ENCODE data around the gene MACROD2. TPM values are rescaled to one million over a fixed set of nuclear protein-coding genes. Genes with fewer than 3 reads are reported as not detected.

Gene MACROD2
- total and polyA plus RNA-seq, 2 donors (not counting 1 experiment from before 2014, with no cell fraction given), result 5.3 to 6.7 TPM

DNA sequence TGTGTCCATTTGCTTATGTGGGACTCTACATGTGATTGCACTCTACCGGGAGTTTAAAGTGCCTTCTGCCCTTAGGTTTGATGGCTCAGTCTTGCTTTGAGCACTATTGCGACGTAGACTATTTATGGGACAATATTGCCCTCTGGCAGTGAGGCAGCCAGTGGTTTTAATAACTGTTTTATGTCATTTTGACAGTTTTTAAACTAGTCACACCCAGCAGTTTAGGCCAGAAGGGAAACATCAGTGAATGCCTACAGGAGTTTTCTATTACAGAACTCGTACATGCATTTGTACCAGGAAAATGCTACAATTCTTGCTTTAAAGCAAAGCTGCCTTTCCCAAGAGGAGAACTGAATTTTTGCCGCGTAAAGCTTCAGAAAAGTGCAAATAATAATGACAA lies 1764.3 kb downstream of the MACROD2 start:
- CTCF ChIA-PET, result no interaction called here
- no peaks in the 10 kb centered on the region for H3K36me3 ChIP-seq (replicated peaks in 1 of 2; ENCODE audit: control extremely low read depth in 1 of 2, control insufficient read depth in 1 of 2, extremely low read depth in 1 of 2, insufficient read depth in 2 of 2, low read length in 1 of 2)
- no peak overlapping the region for H3K4me2 ChIP-seq (replicated peaks; ENCODE audit: low read depth, low read length, poor library complexity, severe bottlenecking)
- ATAC-seq (ENCODE audit: low read depth), result no peak
- POLR2A ChIA-PET, result no interaction called here
- H3K9me3 Mint-ChIP-seq (ENCODE audit: insufficient read depth), result no peaks in the 10 kb centered on the region
- H3K9ac ChIP-seq (ENCODE audit: low read length), result no peak overlapping the region
- H3K27me3 ChIP-seq (replicated peaks in 1 of 4; ENCODE audit: control extremely low read depth in 1 of 4, control insufficient read depth in 3 of 4, insufficient read depth in 4 of 4, low read length in 3 of 4), result no peaks in the 10 kb centered on the region
- H3K4me1 Mint-ChIP-seq, result peaks cover 23% of the 10 kb centered on the region
- no peaks in the 10 kb centered on the region for H3K79me2 ChIP-seq (ENCODE audit: control insufficient read depth, insufficient read depth, low read length)
- peaks cover 16 to 18% of the 10 kb centered on the region in 2 donors for H3K4me1 ChIP-seq (ENCODE audit: control insufficient read depth in 2 of 2, insufficient read depth in 2 of 2, low read length in 2 of 2)
- intact Hi-C loops (cut with micrococcal nuclease), result loop anchor here (5.0 kb wide), 2 partner anchors 33 to 48 kb away; no protein-coding TSS in a partner anchor
- TF ChIP-seq EZH2 (IDR thresholded peaks at IDR 0.05; ENCODE audit: borderline replicate concordance, insufficient read depth, low read depth, low read length, poor library complexity, severe bottlenecking), result no peak
- TF ChIP-seq, protein P1, sequence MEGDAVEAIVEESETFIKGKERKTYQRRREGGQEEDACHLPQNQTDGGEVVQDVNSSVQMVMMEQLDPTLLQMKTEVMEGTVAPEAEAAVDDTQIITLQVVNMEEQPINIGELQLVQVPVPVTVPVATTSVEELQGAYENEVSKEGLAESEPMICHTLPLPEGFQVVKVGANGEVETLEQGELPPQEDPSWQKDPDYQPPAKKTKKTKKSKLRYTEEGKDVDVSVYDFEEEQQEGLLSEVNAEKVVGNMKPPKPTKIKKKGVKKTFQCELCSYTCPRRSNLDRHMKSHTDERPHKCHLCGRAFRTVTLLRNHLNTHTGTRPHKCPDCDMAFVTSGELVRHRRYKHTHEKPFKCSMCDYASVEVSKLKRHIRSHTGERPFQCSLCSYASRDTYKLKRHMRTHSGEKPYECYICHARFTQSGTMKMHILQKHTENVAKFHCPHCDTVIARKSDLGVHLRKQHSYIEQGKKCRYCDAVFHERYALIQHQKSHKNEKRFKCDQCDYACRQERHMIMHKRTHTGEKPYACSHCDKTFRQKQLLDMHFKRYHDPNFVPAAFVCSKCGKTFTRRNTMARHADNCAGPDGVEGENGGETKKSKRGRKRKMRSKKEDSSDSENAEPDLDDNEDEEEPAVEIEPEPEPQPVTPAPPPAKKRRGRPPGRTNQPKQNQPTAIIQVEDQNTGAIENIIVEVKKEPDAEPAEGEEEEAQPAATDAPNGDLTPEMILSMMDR (IDR thresholded peaks at IDR 0.05), result no peak
- H3K4me3 Mint-ChIP-seq, result no peak overlapping the region
- WGBS (ENCODE audit: insufficient coverage), result no CpG with 5 or more reads among the region's 6 CpGs
- no peak overlapping the region for H3K27ac ChIP-seq (ENCODE audit: low read length in 2 of 2)
- H4K20me1 ChIP-seq (ENCODE audit: control insufficient read depth, insufficient read depth, low read length, poor library complexity, severe bottlenecking), result no peaks in the 10 kb centered on the region
- no peak overlapping the region for H3K27ac Mint-ChIP-seq
- H2AFZ ChIP-seq (ENCODE audit: insufficient read depth, low read depth, low read length, poor library complexity, severe bottlenecking), result no peak overlapping the region
- no peak overlapping the region for H3K4me3 ChIP-seq (ENCODE audit: control extremely low read depth in 1 of 5, extremely low read depth in 1 of 5, insufficient read depth in 1 of 5, low read depth in 2 of 5, low read length in 4 of 5)
- H3K27me3 Mint-ChIP-seq, result no peaks in the 10 kb centered on the region
- DNase-seq, result no peak
- H3K9me3 ChIP-seq (ENCODE audit: control extremely low read depth in 1 of 3, control insufficient read depth in 2 of 3, insufficient read depth in 1 of 3, low read length in 2 of 3), result peaks cover 0 to 1% (median 0%) of the 10 kb centered on the region in 3 donors

DNA sequence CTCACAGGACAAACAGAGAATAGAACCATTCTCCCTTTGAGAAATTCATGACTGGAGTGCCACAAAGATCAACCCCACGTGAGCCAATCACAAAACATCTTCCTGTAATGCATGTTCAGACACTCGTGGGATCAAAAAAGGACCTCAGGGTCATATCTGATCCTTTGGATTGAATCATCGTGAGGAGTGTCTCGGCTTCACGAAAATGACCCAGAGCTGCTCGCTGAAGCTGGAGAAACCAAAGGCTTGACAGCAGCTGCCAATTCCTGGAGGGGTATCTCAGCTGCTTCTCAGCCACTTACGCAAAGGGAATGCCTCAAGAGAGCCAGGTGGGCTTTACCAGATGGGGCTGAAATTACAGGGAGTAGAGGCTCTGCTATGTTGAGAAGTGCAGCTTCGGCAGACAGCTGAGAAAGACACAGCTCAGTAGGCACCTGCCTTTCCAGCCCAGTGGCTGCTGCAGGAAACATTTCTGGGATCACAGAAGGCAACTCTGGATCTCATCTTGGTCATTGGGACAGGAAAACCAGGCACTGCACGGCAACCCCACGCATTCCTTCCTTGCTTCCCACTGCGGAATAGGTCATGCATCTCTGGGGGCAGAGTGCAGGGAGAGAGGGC lies 1764.8 kb downstream of the MACROD2 start:
- H3K4me1 ChIP-seq (ENCODE audit: control insufficient read depth in 2 of 2, insufficient read depth in 2 of 2, low read length in 2 of 2), result peaks cover 16 to 18% of the 10 kb centered on the region in 2 donors
- no peak overlapping the region for H3K4me3 Mint-ChIP-seq
- H3K27me3 ChIP-seq (replicated peaks in 1 of 4; ENCODE audit: control extremely low read depth in 1 of 4, control insufficient read depth in 3 of 4, insufficient read depth in 4 of 4, low read length in 3 of 4), result no peaks in the 10 kb centered on the region
- ChIA-PET POLR2A (no interaction called here), CTCF (no interaction called here)
- H3K27ac Mint-ChIP-seq, result no peak overlapping the region
- H3K36me3 ChIP-seq (replicated peaks in 1 of 2; ENCODE audit: control extremely low read depth in 1 of 2, control insufficient read depth in 1 of 2, extremely low read depth in 1 of 2, insufficient read depth in 2 of 2, low read length in 1 of 2), result no peaks in the 10 kb centered on the region
- no peak overlapping the region for H2AFZ ChIP-seq (ENCODE audit: insufficient read depth, low read depth, low read length, poor library complexity, severe bottlenecking)
- no peak overlapping the region for H3K4me2 ChIP-seq (replicated peaks; ENCODE audit: low read depth, low read length, poor library complexity, severe bottlenecking)
- H3K27ac ChIP-seq (ENCODE audit: low read length in 2 of 2), result no peak overlapping the region
- H4K20me1 ChIP-seq (ENCODE audit: control insufficient read depth, insufficient read depth, low read length, poor library complexity, severe bottlenecking), result no peaks in the 10 kb centered on the region
- no peak overlapping the region for H3K4me3 ChIP-seq (ENCODE audit: control extremely low read depth in 1 of 5, extremely low read depth in 1 of 5, insufficient read depth in 1 of 5, low read depth in 2 of 5, low read length in 4 of 5)
- intact Hi-C loops (cut with micrococcal nuclease), result no loop called here
- 88% methylated on average over 10 of the region's 11 CpGs for WGBS (ENCODE audit: insufficient coverage)
- TF ChIP-seq, protein P1 (IDR thresholded peaks at IDR 0.05), result no peak
- TF ChIP-seq EZH2 (IDR thresholded peaks at IDR 0.05; ENCODE audit: borderline replicate concordance, insufficient read depth, low read depth, low read length, poor library complexity, severe bottlenecking), result no peak
- peaks cover 0 to 1% (median 0%) of the 10 kb centered on the region in 3 donors for H3K9me3 ChIP-seq (ENCODE audit: control extremely low read depth in 1 of 3, control insufficient read depth in 2 of 3, insufficient read depth in 1 of 3, low read length in 2 of 3)
- no peaks in the 10 kb centered on the region for H3K9me3 Mint-ChIP-seq (ENCODE audit: insufficient read depth)
- ATAC-seq (ENCODE audit: low read depth) (no peak), DNase-seq (no peak)
- no peaks in the 10 kb centered on the region for H3K27me3 Mint-ChIP-seq
- H3K9ac ChIP-seq (ENCODE audit: low read length), result no peak overlapping the region
- H3K79me2 ChIP-seq (ENCODE audit: control insufficient read depth, insufficient read depth, low read length), result no peaks in the 10 kb centered on the region
- peaks cover 24% of the 10 kb centered on the region for H3K4me1 Mint-ChIP-seq
